ENCODE data around the gene ERG28.

ERG28 gene

GRCh38 chr14:75662966-75663365 lies 2.3 kb upstream of the ERG28 start:
- FAIRE-seq (no peak), DNase-seq (ENCODE audit: extremely low spot score, insufficient read length, low read depth) (no peak)

- no peak for FAIRE-seq
Measured at GRCh38 chr14:75661499-75661814, 781 bp upstream of the ERG28 start.

GRCh38 chr14:75660238-75660629 lies 442 bp downstream of the ERG28 start:
- FAIRE-seq: peak; percentile 33
- no peak for DNase-seq (ENCODE audit: extremely low spot score, insufficient read length, low read depth)

More at GRCh38 chr14:75661499-75661814, 781 bp upstream of the ERG28 start:
- DNase-seq (ENCODE audit: extremely low spot score, insufficient read length, low read depth): no peak

DNA sequence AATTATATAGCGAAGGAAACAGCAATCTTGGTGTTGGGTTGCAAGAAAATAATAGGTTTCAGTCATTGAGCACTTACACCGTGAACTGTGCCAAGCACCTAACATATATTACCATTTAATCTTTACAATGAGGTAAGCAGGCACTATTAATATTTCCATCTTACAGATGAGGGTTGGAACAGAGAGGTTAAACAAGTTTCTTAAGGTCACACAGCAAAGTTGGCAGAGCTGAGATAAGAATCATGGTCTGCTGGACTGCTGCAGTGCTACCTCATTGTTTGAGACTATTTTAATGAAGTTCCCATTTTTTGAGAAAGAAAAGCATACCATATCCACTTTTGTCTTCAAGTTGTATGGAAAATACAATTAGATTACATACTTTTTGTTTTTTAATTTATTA lies 1.7 kb downstream of the ERG28 start:
- FAIRE-seq (no peak), DNase-seq (ENCODE audit: extremely low spot score, insufficient read length, low read depth) (no peak)

- DNase-seq (ENCODE audit: extremely low spot score, insufficient read length, low read depth) (no peak), FAIRE-seq (no peak)
Measured at GRCh38 chr14:75657331-75657730, 3.3 kb downstream of the ERG28 start.

- DNase-seq (ENCODE audit: extremely low spot score, insufficient read length, low read depth) (no peak), FAIRE-seq (no peak)
Measured at GRCh38 chr14:75655235-75655634, 5.4 kb downstream of the ERG28 start.

DNA sequence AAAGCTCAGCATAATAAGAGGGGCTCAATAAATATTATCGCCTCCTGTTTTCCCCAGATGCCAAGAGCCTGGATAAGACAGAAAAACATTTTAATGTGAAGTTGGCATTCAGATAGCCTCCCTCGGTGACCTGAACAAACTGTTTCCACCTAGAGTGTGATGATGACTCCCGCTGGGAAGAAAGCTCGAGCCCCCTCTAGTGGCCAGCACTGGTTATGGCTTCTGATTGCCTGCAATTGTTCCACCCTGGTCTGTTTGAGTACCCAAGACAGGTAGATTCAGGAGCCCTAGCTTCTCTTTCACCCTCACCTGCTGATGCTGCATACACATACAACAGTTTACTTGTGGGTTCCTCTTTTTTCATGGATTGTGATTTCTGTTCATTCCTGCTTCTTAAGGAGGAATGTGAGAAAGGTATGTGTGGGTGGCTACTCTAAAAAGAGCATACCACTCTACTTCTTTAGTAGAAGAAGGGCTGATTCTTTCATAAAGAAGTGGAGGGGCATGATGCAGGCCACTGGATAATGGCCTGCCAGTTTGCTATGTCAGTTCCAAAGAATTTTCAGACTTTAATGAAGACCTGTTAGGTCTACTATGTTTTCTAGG lies 6.4 kb downstream of the ERG28 start:
- peak; percentile 84 for FAIRE-seq
- peak; percentile 44 for DNase-seq (ENCODE audit: extremely low spot score, insufficient read length, low read depth)

DNA sequence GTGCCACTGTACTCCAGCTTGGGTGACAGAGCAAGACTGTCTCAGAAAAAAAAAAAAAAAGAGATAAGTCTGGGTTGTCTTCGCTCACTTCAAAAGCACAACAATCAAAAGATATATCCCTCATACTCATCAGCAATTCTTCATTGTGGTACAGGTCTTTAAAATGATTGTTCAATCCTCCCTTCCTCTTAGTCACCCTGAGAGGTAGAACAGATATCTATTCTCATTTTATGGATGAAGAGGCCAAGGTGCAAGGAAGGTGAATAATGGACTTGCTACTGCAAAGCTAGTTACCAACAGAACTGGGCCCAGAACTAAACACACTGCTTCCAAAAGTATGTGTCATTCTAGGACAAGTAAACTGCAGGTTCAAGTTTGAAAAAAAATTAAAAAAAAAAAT lies 7.1 kb downstream of the ERG28 start:
- no peak for FAIRE-seq
- DNase-seq (ENCODE audit: extremely low spot score, insufficient read length, low read depth): no peak

GRCh38 chr14:75650253-75651058 lies 10.2 kb downstream of the ERG28 start:
- DNase-seq (ENCODE audit: extremely low spot score, insufficient read length, low read depth): no peak
- no peak for FAIRE-seq

- DNase-seq (ENCODE audit: extremely low spot score, insufficient read length, low read depth): no peak
- FAIRE-seq: no peak
Measured at GRCh38 chr14:75649773-75650172, 10.9 kb downstream of the ERG28 start.

GRCh38 chr14:75649337-75649736 lies 11.3 kb downstream of the ERG28 start:
- no peak for FAIRE-seq
- no peak for DNase-seq (ENCODE audit: extremely low spot score, insufficient read length, low read depth)

DNA sequence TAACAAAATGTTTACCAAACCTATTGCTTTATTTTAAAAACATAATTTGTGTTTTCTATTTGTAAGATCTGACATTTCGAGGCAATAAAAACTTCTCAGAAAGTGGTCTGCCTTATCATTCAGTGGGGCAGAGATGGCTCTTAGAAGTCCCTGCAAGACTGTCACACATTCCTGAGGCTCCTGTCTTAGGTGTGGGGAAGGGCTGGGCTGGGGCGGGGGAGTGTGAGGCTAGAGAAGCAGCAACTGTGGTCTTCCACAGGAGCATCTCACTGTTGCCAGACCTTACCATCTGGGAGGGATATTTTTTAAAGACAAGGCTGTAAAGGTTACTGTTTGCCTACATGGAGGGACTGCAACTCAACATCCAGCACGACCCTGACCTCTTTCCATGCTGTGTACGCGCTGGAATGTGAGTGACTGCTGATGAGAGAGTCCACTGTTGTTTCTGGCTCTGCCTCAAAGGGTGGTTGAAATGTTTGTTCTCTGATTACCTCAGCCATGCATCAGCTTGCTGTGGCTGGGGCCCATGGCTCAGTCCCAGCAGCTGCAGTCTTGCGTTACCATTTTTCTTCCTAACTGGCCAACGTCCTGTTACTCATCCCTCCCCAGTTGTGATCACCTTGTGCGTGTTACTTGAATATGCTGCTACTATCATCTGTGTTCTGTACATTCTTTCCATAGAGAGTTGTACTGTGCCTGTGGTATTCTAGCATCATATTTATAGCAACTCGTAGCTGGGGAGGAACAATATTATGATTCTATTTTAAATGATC lies 12.4 kb downstream of the ERG28 start:
- DNase-seq (ENCODE audit: extremely low spot score, insufficient read length, low read depth) (no peak), FAIRE-seq (no peak)

DNA sequence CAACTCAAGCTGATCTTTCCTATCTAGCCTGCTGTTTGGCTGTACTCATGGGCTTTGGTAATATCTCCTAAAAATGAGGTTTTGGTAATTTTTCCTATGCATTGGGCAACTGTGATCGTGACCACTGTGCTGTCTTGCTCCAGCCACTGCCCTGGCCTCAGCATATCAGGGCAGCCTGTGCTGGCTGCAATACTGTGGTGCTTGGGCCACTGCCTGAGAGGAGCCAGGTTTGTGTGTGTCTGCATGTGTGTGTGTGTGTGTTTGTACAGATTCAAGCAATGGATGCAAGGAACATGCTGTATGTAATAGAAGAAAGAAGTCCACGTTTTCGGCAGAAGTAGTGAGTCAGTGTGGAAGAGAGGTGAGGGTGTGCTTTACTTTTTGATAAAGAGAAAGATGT lies 13.0 kb downstream of the ERG28 start:
- no peak for DNase-seq (ENCODE audit: extremely low spot score, insufficient read length, low read depth)
- no peak for FAIRE-seq

DNA sequence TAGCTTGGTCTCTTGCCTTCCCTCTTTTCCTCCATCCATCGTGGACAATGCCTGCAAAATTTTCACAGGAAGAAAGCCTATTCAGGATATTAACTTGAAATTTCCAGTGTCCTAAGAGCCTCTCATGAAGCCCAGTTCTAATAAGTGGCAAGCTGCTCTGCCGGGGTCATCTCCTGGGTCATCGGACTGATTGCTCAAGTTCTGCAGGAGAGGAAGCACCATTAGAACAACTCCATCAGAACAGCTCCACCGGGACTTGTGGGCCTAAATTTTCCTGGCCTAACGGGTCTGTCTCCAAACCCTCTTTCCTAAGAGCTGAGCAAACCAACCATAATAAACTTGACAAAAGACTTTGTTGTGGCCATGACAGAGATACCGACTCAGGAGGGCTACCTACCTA lies 13.9 kb downstream of the ERG28 start:
- FAIRE-seq (no peak), DNase-seq (ENCODE audit: extremely low spot score, insufficient read length, low read depth) (no peak)

DNA sequence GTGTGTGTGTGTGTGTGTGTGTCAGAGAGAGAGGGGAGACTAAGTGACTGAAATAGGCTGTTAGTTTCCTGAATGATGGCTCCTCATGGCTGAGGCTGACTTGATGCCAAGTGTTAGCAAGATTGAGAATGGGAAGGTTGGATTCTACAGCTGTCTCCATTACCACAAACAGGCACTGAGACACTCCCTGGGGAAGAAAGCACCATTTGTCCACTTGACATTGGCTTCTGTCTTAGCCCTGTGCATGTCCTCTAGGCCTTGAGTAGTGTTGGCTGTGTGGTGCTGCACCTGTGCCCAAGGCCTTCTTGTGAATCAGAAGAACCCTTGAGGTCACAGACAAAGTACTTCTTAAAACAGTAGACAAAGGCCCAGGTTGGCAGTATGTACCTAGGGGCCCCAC lies 15.6 kb downstream of the ERG28 start:
- DNase-seq (ENCODE audit: extremely low spot score, insufficient read length, low read depth): no peak
- no peak for FAIRE-seq

DNA sequence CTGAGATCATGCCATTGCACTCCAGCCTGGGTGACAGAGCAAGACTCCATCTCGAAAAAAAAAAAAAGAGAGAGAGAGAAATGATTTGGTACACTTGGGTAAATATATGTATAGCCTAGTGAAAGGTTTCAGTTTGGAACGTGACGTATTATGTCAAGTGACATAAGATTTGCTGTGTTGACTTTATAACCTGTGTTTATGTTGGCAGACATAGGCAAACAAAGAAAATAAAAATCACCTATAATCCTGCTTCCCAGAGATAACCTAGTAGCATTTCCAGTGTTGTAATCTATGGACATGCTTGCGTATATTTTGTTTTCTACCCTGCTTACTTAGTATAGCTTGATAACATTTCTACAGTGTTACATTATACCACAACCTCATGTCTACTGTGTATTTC lies 16.7 kb downstream of the ERG28 start:
- FAIRE-seq: no peak
- no peak for DNase-seq (ENCODE audit: extremely low spot score, insufficient read length, low read depth)

DNA sequence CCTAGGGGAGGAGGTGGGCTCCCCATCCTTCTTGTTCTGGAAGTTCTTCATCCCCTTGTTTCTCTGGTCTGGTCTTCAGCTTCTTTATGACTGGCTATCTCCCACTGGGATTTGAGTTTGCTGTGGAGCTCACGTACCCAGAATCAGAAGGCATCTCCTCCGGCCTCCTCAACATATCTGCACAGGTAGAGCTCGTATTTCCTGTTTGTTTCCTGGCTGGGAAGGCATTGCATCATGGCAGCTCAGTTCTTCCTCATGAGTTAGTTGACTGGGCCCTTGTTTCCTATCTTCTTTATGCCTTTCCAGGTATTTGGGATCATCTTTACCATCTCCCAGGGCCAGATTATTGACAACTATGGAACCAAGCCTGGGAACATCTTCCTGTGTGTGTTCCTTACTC lies 19.8 kb downstream of the ERG28 start:
- FAIRE-seq (no peak), DNase-seq (ENCODE audit: extremely low spot score, insufficient read length, low read depth) (no peak)

DNA sequence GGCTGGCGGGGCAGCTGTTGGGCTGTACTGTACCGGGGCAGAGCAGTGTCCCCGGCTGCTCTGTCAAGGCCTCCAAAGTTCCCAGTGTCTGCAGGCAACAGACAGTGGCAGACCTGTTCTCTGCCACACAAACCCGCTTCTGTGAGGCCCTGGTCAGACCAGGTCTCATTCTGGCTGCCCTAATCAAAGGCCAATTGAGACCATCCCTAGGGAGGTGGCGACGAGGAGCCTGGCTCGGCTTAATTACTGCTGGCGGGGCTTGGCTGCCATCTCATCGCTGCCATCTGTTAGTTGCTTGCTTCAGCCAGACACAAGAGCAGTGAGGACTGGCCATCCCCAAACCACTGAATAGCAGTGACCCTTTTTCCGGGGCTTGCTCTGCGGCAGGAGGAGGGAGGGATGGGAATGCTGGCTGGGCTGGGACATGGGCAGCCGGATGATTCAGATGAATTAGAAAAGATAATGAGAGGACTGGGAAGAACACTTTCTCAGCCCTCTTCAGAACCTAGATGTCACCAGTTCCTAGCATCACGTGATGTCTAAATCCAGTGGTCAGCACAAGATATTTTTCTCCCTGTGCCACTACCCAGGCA lies 24.5 kb downstream of the ERG28 start:
- FAIRE-seq (no peak), DNase-seq (ENCODE audit: extremely low spot score, insufficient read length, low read depth) (no peak)

- no peak for DNase-seq (ENCODE audit: extremely low spot score, insufficient read length, low read depth)
- FAIRE-seq: no peak
Measured at GRCh38 chr14:75634848-75635247, 25.8 kb downstream of the ERG28 start.

GRCh38 chr14:75631453-75631831 lies 29.2 kb downstream of the ERG28 start:
- FAIRE-seq (no peak), DNase-seq (ENCODE audit: extremely low spot score, insufficient read length, low read depth) (no peak)

Measured in GM18507 (cell line).